Lower lobe of right lung (tissue), 2 donors: Measurements from ENCODE around the gene RETSAT. TPM values are rescaled to one million over a fixed set of nuclear protein-coding genes. Genes with fewer than 3 reads are reported as not detected.

Experiments
- ATAC-seq, 2 donors: fragments of 200-7000 bp; cut with Tn5 transposase; one replicate each; pipeline ENCODE4 v1.9.1; 2020 to 2022; ENCODE audit warnings: mild to moderate bottlenecking in 2 of 2, moderate library complexity in 2 of 2
- DNase-seq: peaks from one replicate; pipeline ENCODE4 v3.0.0-alpha.2; 2020
- H3K27ac ChIP-seq: fragments of 200-600 bp; one replicate; pipeline ENCODE4 v1.8.0; 2022
- H3K27me3 ChIP-seq: fragments of 200-600 bp; one replicate; pipeline ENCODE4 v1.8.0; 2022; ENCODE audit warnings: low read depth
- H3K36me3 ChIP-seq: fragments of 200-600 bp; one replicate; pipeline ENCODE4 v1.8.0; 2022; ENCODE audit warnings: mild to moderate bottlenecking
- H3K4me1 ChIP-seq: fragments of 200-600 bp; one replicate; pipeline ENCODE4 v1.8.0; 2022
- H3K4me3 ChIP-seq: fragments of 200-600 bp; one replicate; pipeline ENCODE4 v1.8.0; 2022; ENCODE audit warnings: mild to moderate bottlenecking
- H3K9me3 ChIP-seq: fragments of 200-600 bp; one replicate; pipeline ENCODE4 v1.8.0; 2022
- intact Hi-C: fragments of 100-400 bp; cut with DNase I; formaldehyde crosslinking; loops from one replicate; pipeline ENCODE4 v1.11.0; 2022
- total RNA-seq: library from RNA; stranded (reverse); fragmentation: NEBNext Ultra II Directional; extraction: Animal tissue kit (Norgen Biotek cat#: 25700); gene quantifications from one replicate; pipeline ENCODE4 v1.2.1, GENCODE V29; 2021
- TF ChIP-seq, protein P1 (sequence below): fragments of 200-600 bp; IDR thresholded peaks from one replicate; pipeline ENCODE4 v1.8.0; 2022; ENCODE audit warnings: antibody characterized with exemption, mild to moderate bottlenecking
- donor health status: DM: no; HTN: yes; CAD: no; lungs with severe emphysema.

RETSAT gene
- total RNA-seq, 1 donor from 2014 or later = 55.5 TPM

DNA sequence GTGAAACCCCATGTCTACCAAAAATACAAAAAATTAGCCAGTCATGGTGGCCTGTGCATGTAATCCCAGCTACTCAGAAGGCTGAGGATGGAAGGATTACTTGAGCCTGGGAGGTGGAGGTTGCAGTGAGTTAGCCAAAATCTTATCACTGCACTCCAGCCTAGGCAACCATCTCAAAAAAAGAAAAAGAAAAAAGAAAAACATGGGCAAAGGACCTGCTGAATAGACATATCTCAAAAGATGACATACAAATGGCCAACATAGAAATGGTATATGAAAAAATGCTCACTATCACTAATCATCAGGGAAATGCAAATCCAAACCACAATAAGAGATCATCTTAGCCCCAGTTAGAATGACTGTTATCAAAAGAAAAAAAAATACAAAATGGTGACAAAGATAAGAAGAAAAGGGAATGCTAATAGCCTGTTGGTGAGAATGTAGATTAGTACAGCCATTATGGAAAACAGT is 25.1 kb downstream of the RETSAT start:
- DNase-seq = no peak
- H3K27ac ChIP-seq = no peak overlapping the region
- peaks cover 26% of the 10 kb centered on the region for H3K4me1 ChIP-seq
- no peak for ATAC-seq
- intact Hi-C loops = no loop called here
- H3K9me3 ChIP-seq = no peaks in the 10 kb centered on the region
- H3K4me3 ChIP-seq = no peak overlapping the region
- TF ChIP-seq, protein P1, sequence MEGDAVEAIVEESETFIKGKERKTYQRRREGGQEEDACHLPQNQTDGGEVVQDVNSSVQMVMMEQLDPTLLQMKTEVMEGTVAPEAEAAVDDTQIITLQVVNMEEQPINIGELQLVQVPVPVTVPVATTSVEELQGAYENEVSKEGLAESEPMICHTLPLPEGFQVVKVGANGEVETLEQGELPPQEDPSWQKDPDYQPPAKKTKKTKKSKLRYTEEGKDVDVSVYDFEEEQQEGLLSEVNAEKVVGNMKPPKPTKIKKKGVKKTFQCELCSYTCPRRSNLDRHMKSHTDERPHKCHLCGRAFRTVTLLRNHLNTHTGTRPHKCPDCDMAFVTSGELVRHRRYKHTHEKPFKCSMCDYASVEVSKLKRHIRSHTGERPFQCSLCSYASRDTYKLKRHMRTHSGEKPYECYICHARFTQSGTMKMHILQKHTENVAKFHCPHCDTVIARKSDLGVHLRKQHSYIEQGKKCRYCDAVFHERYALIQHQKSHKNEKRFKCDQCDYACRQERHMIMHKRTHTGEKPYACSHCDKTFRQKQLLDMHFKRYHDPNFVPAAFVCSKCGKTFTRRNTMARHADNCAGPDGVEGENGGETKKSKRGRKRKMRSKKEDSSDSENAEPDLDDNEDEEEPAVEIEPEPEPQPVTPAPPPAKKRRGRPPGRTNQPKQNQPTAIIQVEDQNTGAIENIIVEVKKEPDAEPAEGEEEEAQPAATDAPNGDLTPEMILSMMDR = no peak
- H3K27me3 ChIP-seq = no peaks in the 10 kb centered on the region
- H3K36me3 ChIP-seq = peaks cover 17% of the 10 kb centered on the region

DNA sequence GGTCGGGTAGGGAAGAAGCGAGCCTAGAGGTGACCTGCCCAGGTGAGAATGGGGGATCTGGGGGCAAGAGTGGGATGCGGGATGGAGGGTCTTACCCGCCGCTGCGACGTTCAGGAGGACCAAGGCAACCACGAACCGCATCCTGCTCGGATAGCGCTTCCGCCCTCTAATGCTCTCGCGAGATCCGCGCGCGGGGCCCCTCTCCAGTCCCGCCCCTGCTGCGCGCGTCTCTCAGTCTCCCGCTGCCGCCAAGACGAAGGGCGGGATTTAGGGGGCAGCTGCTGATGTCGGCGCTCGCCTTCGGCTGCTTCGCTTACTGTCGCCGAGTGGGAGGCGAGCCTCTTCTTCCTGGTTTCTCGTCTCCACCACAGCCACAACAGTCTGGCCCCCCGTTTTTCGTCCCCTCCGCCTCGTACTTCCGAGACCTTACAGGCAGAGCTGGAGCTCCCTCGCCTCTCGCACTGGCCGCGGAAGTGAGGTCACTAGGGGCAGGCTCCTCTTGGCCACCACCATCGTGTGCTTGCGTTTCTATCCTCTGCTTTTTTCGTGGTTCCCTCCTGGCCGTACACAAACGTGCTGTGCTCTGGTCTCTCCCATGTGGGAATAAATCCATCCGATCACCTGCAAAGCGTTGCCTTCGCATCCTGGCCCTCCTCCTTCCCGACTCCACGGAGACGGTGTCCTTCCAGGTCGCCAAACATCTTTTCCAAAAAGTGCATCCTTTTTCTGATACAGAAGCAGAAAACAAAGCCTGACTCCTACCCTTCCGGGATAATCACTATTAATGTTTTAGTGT is 26.3 kb downstream of the RETSAT start, which contains the start of gene TGOLN2:
Gene TGOLN2 (minus strand): TSS at position 168 of the 796 bp plus-strand sequence. CDS start 27 bp downstream, at position 141.
- Histone ChIP-seq H3K27me3 (no peaks in the 10 kb centered on the region), H3K4me1 (peaks cover 38% of the 10 kb centered on the region)
- intact Hi-C loops = no loop called here

DNA sequence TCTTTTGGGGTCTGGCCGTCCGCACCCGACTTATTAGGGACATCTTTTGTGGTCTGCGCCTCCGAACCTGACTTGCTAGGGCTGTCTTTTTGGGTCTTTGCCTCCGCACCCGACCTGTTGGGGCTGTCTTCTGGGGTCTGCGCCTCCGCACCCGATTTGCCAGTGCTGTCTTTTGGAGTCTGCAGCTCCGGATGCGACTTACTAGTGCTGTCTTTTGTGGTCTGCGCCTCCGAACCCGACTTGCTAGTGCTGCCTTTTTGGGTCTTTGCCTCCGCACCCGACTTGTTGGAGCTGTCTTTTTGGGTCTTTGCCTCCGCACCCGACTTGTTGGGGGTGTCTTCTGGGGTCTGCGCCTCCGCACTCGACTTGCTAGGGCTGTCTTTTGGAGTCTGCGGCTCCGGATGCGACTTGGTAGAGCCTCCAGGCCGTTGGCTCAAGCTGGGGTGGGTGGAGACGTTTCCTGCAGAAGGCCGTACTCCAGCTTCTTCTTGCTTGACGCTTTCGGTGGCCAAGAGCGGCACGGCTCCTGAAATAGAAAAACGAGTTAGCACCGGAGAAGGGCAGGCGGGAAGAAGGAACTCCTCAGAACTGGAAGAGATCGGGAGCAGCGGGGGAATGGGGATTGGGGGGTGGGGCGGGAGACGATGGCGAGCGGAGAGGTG is 27.0 kb downstream of the RETSAT start:
- peaks cover 45% of the 10 kb centered on the region for H3K4me1 ChIP-seq
- TF ChIP-seq, protein P1 = no peak
- H3K27me3 ChIP-seq = no peaks in the 10 kb centered on the region
- peak; percentile 55 to 60 for ATAC-seq
- intact Hi-C loops = no loop called here
- peaks cover 36% of the 10 kb centered on the region for H3K36me3 ChIP-seq
- DNase-seq = peak; percentile 71
- H3K4me3 ChIP-seq = peak overlapping the region; percentile 71
- no peaks in the 10 kb centered on the region for H3K9me3 ChIP-seq
- peak overlapping the region; percentile 99 for H3K27ac ChIP-seq

More for the DNA sequence above, 26.3 kb downstream of the RETSAT start, which contains the start of gene TGOLN2:
- ATAC-seq (peak; percentile 98 to 99), DNase-seq (peak; percentile 96)
- Histone ChIP-seq H3K36me3 (peaks cover 29% of the 10 kb centered on the region), H3K4me3 (peak within 1 kb of the TSS; percentile 71), H3K27ac (peak within 1 kb of the TSS; percentile 99), H3K9me3 (no peaks in the 10 kb centered on the region)
- TF ChIP-seq, protein P1 = no peak

DNA sequence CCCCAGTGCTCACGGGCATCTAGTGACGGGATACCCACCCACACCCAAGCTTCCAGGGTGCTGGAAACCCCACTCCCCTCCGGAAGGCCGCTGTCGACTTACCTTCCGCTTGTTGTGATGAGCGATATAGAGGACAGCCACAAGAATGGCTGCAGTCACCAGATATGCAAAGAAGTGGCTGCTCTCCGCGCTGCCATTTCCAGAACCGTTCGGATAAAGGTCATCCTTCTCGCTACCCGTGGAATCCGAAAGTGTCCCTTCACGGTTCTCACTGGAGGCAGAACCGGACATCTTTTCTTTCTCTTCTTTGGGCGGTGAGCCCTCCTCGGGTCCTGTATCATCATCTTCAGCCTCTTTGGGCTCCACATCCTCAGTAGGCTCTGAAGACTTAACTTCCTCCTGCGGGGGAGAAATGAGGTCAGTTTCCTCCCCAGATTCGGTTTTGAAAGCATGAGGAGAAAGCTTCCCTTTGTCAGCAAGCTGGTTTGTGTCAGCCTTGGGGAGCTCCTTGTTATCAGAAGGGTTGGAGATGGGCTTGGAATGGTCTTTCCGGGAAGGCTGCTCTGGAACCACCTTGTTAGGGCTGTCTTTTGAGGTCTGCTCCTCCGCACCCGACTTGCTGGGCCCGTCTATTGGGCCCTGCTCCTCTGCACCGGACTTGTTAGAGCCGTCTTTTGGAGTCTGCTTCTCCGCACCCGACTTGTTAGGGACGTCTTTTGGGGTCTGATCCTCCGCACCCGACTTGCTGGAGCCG is 27.7 kb downstream of the RETSAT start:
- Histone ChIP-seq H3K27ac (peak overlapping the region; percentile 99), H3K27me3 (no peaks in the 10 kb centered on the region), H3K36me3 (peaks cover 43% of the 10 kb centered on the region), H3K9me3 (no peaks in the 10 kb centered on the region), H3K4me1 (peaks cover 52% of the 10 kb centered on the region), H3K4me3 (peak overlapping the region; percentile 71)
- intact Hi-C loops = no loop called here
- TF ChIP-seq, protein P1 = no peak
- DNase-seq = no peak
- ATAC-seq = peak; percentile 11 to 31

DNA sequence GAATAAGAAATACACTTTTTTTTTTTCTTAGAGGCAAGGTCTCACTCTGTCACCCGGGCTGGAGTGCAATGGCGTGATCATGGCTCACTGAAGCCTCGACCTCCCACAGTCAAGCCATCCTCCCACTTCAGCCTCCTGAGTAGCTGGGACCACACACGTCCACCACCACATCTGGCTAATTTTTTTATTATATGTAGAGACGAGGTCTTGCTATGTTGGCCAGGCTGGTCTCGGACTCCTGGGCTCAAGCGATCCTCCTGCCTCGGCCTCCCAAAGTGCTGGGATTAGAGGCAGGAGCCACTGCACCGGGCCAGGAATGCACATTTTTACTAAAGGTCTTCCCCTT is 28.9 kb downstream of the RETSAT start:
- Histone ChIP-seq H3K4me1 (peaks cover 64% of the 10 kb centered on the region), H3K27ac (no peak overlapping the region), H3K9me3 (no peaks in the 10 kb centered on the region), H3K27me3 (no peaks in the 10 kb centered on the region), H3K36me3 (peaks cover 55% of the 10 kb centered on the region), H3K4me3 (peak overlapping the region; percentile 71)
- DNase-seq = no peak
- no peak for ATAC-seq
- intact Hi-C loops = no loop called here
- TF ChIP-seq, protein P1 = no peak
